ENCODE data around the gene CA14.
"Not testable (repeated sequence)": the region's sequence is repeated elsewhere in the genome, so short reads cannot be mapped to it uniquely, and the experiment has no call there.

CA14 gene

GRCh38 chr1:150280138-150280707, 22.6 kb downstream of the CA14 start:
- DNase-seq (ENCODE audit: low read depth in 3 of 3): no peak

- DNase-seq (ENCODE audit: low read depth in 3 of 3): peak in 1 of 3 experiments; percentile 49
Measured at GRCh38 chr1:150281221-150281757, 23.7 kb downstream of the CA14 start.

- DNase-seq (ENCODE audit: low read depth in 3 of 3): peak; percentile 38 to 65 (median 54)
Measured at GRCh38 chr1:150281758-150282557, 24.4 kb downstream of the CA14 start, which contains the start of gene CIART. TSS of gene CIART (plus strand) at chr1:150282554. CDS start at chr1:150283268, 714 bp downstream.

- no peak for DNase-seq (ENCODE audit: low read depth in 3 of 3)
Measured at GRCh38 chr1:150282558-150282958, 25.0 kb downstream of the CA14 start.

- DNase-seq (ENCODE audit: low read depth in 3 of 3): no peak
Measured at GRCh38 chr1:150283260-150283659, 25.7 kb downstream of the CA14 start.

GRCh38 chr1:150288382-150288781, 30.8 kb downstream of the CA14 start:
- DNase-seq (ENCODE audit: low read depth in 3 of 3): no peak

- DNase-seq (ENCODE audit: low read depth in 3 of 3): no peak
Measured at GRCh38 chr1:150288822-150289221, 31.2 kb downstream of the CA14 start.

GRCh38 chr1:150293433-150294253, 36.1 kb downstream of the CA14 start, which contains the start of gene MRPS21:
TSS of gene MRPS21 (plus strand) at chr1:150293861. CDS start at chr1:150294367, 506 bp downstream.
- DNase-seq (ENCODE audit: low read depth in 3 of 3): peak; percentile 77 to 88 (median 85)

- no peak for DNase-seq (ENCODE audit: low read depth in 3 of 3)
Measured at GRCh38 chr1:150295476-150295875, 37.9 kb downstream of the CA14 start.

GRCh38 chr1:150299716-150300115, 42.1 kb downstream of the CA14 start:
- DNase-seq (ENCODE audit: low read depth in 3 of 3): no peak

GRCh38 chr1:150302338-150302737, 44.8 kb downstream of the CA14 start:
- DNase-seq (ENCODE audit: low read depth in 3 of 3): no peak

GRCh38 chr1:150302902-150303301, 45.3 kb downstream of the CA14 start:
- no peak for DNase-seq (ENCODE audit: low read depth in 3 of 3)

GRCh38 chr1:150308585-150308984, 51.0 kb downstream of the CA14 start:
- DNase-seq (ENCODE audit: low read depth in 3 of 3): not testable (repeated sequence)

GRCh38 chr1:150309758-150310508, 52.4 kb downstream of the CA14 start:
- no peak for DNase-seq (ENCODE audit: low read depth in 3 of 3)

GRCh38 chr1:150311762-150312161, 54.2 kb downstream of the CA14 start:
- DNase-seq (ENCODE audit: low read depth in 3 of 3): no peak
